ENCODE measurements around the gene SCN11A.
"Not testable (repeated sequence)": the region's sequence is repeated elsewhere in the genome, so short reads cannot be mapped to it uniquely, and the experiment has no call there.

The SCN11A gene

DNA sequence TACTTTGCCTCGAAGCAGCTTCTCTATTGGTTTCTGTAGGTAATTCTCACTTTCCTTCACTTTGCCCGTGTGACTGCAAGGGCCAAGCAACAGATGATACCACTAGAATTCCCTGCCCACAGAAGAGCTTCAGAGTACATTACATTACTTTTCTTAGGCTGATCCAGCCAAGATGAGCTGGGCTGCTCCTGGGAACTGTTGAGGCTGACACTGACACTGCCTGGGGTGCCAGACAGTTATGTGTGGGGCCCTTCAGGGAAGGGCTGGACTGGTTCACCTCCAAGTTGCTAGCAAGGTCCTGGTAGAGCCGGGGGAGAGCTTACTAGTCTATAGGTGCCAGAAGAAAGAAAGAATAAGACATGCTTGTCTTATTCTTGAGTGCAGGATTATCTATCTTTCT, 36.7 kb upstream of the SCN11A start:
- no peaks in the 10 kb centered on the region for H3K4me1 Mint-ChIP-seq
- H3K36me3 Mint-ChIP-seq = peaks cover 32% of the 10 kb centered on the region
- DNase-seq = no peak
- no peaks in the 10 kb centered on the region for H3K27me3 Mint-ChIP-seq
- H3K4me3 Mint-ChIP-seq = no peak overlapping the region
- no peak overlapping the region for H3K27ac Mint-ChIP-seq
- H3K9me3 Mint-ChIP-seq = no peaks in the 10 kb centered on the region
- CTCF ChIA-PET = interaction anchor here (0.8 to 2.4 kb wide), 3 partner anchors 89 to 203 kb away, joined by 3 to 6 read pairs (median 4); no protein-coding TSS in a partner anchor

DNA sequence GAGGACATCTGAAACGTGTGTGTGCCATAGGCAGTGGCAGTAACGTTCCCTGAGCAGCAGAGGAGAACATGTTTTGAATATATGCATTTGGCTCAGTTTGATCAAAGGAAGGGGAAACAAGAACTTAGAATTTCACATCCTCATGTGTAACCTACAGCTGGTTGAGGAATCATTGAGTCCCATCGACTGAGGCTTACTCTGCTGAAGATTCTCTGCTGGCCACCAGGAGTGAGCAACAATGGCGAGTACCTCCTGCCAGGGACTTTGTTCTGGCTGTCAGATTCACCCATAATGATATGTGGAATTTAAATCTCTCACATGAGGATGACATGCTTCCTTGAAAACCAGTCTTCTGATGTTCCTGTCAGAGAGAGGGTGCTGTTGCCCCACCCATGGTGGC, 34.4 kb upstream of the SCN11A start:
- H3K4me1 Mint-ChIP-seq = no peaks in the 10 kb centered on the region
- H3K4me3 Mint-ChIP-seq = no peak overlapping the region
- no peak for DNase-seq
- H3K9me3 Mint-ChIP-seq = no peaks in the 10 kb centered on the region
- H3K27me3 Mint-ChIP-seq = no peaks in the 10 kb centered on the region
- no peak overlapping the region for H3K27ac Mint-ChIP-seq
- CTCF ChIA-PET = interaction anchor here (1.0 to 2.4 kb wide), 3 partner anchors 17 to 202 kb away, joined by 3 to 6 read pairs (median 4); no protein-coding TSS in a partner anchor
- H3K36me3 Mint-ChIP-seq = peaks cover 43% of the 10 kb centered on the region

DNA sequence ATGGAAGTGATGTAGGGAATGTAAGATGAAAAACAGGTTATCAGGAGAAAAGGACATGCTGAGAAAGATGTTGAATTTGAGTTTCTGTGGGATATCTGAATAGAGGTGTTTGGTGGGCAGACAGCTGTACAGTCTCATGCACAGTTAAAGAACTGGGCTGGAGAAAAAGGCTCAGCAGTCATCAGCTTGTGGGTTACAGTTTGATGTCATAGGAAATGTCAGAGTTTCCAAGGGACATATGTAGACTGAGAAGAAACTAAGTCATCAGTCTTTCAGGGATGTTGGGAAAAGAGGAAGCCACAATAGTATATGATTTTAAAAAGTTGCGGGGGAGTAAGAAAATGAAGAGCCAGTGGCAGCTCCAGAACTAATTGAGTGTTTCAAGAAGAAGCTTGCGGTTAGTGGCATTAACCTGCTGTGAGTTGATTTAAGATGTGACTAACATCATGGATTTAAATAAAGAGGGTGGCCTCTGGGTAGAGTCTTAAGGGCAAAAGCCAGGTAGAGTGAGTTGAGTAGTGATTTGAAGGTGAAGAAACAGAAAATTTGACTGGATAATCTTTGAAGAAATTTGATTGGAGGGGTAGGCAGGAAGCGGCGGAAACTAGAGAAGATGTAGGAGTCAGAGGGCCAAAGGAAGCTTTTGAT, 31.0 kb upstream of the SCN11A start:
- no peak overlapping the region for H3K27ac Mint-ChIP-seq
- H3K36me3 Mint-ChIP-seq = peaks cover 39% of the 10 kb centered on the region
- DNase-seq = no peak
- H3K4me3 Mint-ChIP-seq = no peak overlapping the region
- H3K27me3 Mint-ChIP-seq = no peaks in the 10 kb centered on the region
- CTCF ChIA-PET = no interaction called here
- no peaks in the 10 kb centered on the region for H3K9me3 Mint-ChIP-seq
- H3K4me1 Mint-ChIP-seq = peaks cover 13% of the 10 kb centered on the region

DNA sequence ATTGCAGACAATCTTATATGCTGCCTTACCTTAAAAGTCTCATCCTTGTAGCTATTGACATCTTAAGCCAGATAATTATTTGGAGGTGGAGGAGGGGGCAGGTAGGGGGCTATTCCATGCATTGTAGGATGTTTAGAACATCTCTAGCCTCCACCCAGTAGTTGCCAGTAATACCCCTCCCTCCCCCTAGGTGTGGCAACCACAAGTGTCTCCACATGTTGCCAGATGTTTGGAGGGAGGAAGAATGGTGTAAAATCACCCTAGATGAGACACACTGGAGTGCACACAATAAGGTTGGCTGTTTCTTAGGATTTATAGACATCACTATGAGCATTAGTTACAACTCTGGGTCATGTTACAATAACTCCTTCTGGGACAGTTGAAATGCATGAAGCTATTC, 28.3 kb upstream of the SCN11A start:
- H3K4me1 Mint-ChIP-seq = peaks cover 20% of the 10 kb centered on the region
- H3K9me3 Mint-ChIP-seq = no peaks in the 10 kb centered on the region
- H3K27ac Mint-ChIP-seq = no peak overlapping the region
- CTCF ChIA-PET = interaction anchor here (0.6 to 2.9 kb wide), 3 partner anchors 9 to 208 kb away, joined by 3 to 9 read pairs (median 3); no protein-coding TSS in a partner anchor
- H3K36me3 Mint-ChIP-seq = peaks cover 54% of the 10 kb centered on the region
- H3K4me3 Mint-ChIP-seq = no peak overlapping the region
- no peaks in the 10 kb centered on the region for H3K27me3 Mint-ChIP-seq
- DNase-seq = peak; percentile 28

DNA sequence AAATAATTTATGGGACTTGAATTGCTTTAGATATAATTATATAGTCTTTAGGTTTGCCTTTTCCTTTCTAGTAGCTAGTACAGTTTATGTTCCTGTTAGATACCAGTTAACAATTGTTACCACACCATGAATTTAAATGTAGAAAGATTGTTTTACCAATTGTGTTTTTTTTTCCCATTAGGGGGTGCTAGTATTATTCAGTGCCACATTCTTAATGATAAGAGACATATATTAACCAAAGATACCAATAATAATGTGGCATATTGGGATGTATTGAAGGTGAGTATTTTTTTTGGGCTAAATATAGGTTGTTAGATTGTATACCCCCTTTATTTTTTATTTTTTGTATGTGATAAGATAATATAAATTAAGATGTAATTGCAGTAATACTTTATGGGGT, 27.8 kb upstream of the SCN11A start:
- CTCF ChIA-PET = interaction anchor here (0.7 to 2.9 kb wide), 3 partner anchors 43 to 209 kb away, joined by 3 to 9 read pairs (median 3); no protein-coding TSS in a partner anchor
- Mint-ChIP-seq H3K27me3 (no peaks in the 10 kb centered on the region), H3K4me1 (peaks cover 22% of the 10 kb centered on the region), H3K9me3 (no peaks in the 10 kb centered on the region), H3K4me3 (no peak overlapping the region), H3K36me3 (peaks cover 56% of the 10 kb centered on the region), H3K27ac (no peak overlapping the region)
- DNase-seq = no peak

DNA sequence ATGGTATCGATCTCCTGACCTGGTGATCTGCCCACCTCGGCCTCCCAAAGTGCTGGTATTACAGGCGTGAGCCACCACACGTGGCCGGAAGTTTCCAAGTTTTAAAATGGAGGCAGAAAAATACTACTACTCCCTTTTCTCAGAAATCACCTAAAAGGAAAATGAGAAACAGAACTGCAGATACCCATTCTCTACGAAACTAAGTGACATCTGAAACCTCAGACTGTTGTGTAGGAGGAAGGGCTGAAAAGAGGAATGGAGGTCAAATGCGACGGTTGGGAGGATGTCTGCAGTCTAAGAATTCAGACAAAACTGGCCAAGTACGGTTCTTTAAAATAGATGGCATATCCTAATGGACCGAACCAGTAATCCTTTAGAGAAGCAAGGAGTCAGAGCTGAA, 24.2 kb upstream of the SCN11A start:
- DNase-seq = no peak
- Mint-ChIP-seq H3K36me3 (peaks cover 58% of the 10 kb centered on the region), H3K9me3 (no peaks in the 10 kb centered on the region), H3K4me1 (peaks cover 22% of the 10 kb centered on the region), H3K27ac (peak overlapping the region; percentile 34), H3K27me3 (no peaks in the 10 kb centered on the region), H3K4me3 (no peak overlapping the region)
- CTCF ChIA-PET = interaction anchor here (1.7 kb wide), 1 partner anchor 9 kb away, joined by 4 read pairs; no protein-coding TSS in a partner anchor

DNA sequence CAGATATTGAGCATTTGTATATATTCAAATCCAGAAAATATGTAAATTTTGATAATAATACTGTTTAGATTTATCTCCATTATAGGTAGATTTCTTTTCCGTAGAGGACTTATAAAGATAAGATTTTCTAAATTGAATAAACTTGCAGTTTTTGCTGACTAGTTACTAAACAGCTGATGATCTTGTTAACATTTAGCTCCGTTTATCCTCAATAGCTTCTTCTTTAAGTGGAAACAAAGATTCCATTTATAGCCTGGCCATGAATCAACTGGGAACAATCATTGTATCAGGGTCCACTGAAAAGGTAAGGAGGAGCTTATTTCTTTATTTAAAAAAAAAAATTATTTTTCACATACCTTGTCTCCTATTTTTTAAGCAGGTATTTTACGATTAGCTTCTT, 16.8 kb upstream of the SCN11A start:
- peaks cover 5% of the 10 kb centered on the region for H3K4me1 Mint-ChIP-seq
- no peaks in the 10 kb centered on the region for H3K9me3 Mint-ChIP-seq
- CTCF ChIA-PET = interaction anchor here (1.0 kb wide), 1 partner anchor 223 kb away, joined by 3 read pairs; no protein-coding TSS in a partner anchor
- no peaks in the 10 kb centered on the region for H3K27me3 Mint-ChIP-seq
- H3K36me3 Mint-ChIP-seq = peaks cover 38% of the 10 kb centered on the region
- no peak overlapping the region for H3K4me3 Mint-ChIP-seq
- no peak for DNase-seq
- no peak overlapping the region for H3K27ac Mint-ChIP-seq

DNA sequence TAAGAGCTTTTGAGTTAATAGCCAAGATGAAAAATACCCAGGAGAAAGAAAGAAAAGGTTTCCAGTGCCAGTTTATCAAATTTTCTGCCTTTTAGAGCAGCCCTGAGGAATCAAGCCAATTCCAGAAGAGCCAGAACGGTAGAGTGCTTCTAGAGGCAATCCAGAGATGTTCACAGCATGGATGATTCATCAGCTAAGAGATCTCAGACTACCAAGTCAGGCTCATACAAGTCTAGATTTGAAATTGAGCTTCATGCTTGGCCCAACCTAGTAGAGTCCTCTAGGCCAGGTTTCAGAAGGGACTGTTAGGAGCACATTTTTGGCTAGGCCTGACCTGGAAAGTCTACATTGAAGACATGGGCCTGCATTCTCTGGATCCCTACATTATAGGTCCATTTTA, 15.5 kb upstream of the SCN11A start:
- CTCF ChIA-PET = interaction anchor here (1.0 to 1.3 kb wide), 2 partner anchors 10 to 11 kb away, joined by 4 to 5 read pairs; no protein-coding TSS in a partner anchor
- Mint-ChIP-seq H3K27me3 (no peaks in the 10 kb centered on the region), H3K9me3 (no peaks in the 10 kb centered on the region), H3K27ac (no peak overlapping the region), H3K36me3 (peaks cover 29% of the 10 kb centered on the region), H3K4me1 (peaks cover 5% of the 10 kb centered on the region), H3K4me3 (no peak overlapping the region)
- no peak for DNase-seq

DNA sequence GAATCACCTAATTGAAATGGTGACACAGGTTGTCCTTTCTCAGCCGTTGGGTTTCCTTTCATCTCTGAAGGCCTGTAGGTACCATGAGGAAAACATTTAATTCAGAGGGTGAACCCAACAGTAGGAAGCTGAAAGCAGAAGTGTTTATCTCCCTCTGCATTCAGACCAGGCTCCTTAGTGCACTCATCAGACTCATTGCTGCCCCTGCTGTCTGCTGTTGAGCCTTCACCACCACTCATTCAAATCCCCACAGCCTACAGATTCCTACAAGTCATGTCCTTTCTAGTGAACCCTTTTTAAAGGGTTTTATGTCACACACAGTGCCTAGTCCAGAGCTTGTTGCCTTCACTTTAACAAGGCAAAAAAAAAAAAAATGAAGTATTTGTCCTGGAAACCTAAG, 13.5 kb upstream of the SCN11A start:
- no peak overlapping the region for H3K4me3 Mint-ChIP-seq
- DNase-seq = peak; percentile 42
- peaks cover 7% of the 10 kb centered on the region for H3K9me3 Mint-ChIP-seq
- CTCF ChIA-PET = interaction anchor here (0.8 to 1.8 kb wide), 7 partner anchors 9 to 224 kb away, joined by 3 to 6 read pairs (median 4); no protein-coding TSS in a partner anchor
- peaks cover 8% of the 10 kb centered on the region for H3K4me1 Mint-ChIP-seq
- H3K27me3 Mint-ChIP-seq = no peaks in the 10 kb centered on the region
- no peak overlapping the region for H3K27ac Mint-ChIP-seq
- peaks cover 18% of the 10 kb centered on the region for H3K36me3 Mint-ChIP-seq

DNA sequence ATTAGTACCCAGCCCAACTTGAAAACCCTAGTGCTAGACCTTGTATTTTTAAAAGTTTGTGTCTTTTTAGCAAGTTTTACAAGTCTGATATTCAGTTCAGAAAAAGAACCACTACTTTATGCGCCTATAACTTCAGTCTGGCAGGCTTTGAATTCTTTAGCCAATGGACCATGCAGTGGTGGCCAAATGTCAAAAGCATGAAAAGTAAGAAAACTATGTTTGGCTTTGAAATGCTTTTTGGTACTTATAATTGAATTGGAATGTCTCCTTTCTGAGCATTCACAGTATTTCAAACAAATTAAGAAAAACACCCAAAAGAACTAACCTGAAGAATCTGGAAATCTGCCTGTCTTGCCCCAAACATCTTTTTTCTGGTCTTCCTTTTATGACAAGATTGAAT, 12.9 kb upstream of the SCN11A start:
- no peak for DNase-seq
- no peak overlapping the region for H3K4me3 Mint-ChIP-seq
- peaks cover 8% of the 10 kb centered on the region for H3K4me1 Mint-ChIP-seq
- no peak overlapping the region for H3K27ac Mint-ChIP-seq
- peaks cover 7% of the 10 kb centered on the region for H3K9me3 Mint-ChIP-seq
- H3K27me3 Mint-ChIP-seq = no peaks in the 10 kb centered on the region
- CTCF ChIA-PET = interaction anchor here (1.1 to 1.8 kb wide), 6 partner anchors 9 to 65 kb away, joined by 3 to 6 read pairs (median 4); no protein-coding TSS in a partner anchor
- peaks cover 16% of the 10 kb centered on the region for H3K36me3 Mint-ChIP-seq

DNA sequence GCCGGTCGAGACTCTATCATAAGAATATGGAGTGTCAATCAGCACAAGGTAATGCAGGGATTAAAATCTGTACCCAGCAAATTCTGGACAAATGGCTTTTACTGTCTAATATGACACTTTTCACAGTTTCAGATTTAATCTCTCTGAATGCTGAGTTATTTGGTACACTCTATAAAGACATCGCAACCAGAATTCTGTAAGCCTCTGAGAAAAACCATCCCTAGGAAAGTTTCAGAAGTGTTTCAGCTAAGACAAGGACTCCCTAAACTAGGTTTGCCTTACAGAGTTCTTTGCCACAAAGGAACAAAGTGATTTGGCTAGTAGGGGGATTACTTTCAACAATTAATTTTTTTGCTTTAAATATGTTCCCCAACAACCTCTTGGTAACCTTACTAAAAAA, 11.4 kb upstream of the SCN11A start:
- CTCF ChIA-PET = interaction anchor here (1.0 kb wide), 1 partner anchor 63 kb away, joined by 4 read pairs; no protein-coding TSS in a partner anchor
- DNase-seq = no peak
- Mint-ChIP-seq H3K4me1 (peaks cover 8% of the 10 kb centered on the region), H3K36me3 (peaks cover 19% of the 10 kb centered on the region), H3K27ac (no peak overlapping the region), H3K4me3 (no peak overlapping the region), H3K9me3 (peaks cover 7% of the 10 kb centered on the region), H3K27me3 (no peaks in the 10 kb centered on the region)

DNA sequence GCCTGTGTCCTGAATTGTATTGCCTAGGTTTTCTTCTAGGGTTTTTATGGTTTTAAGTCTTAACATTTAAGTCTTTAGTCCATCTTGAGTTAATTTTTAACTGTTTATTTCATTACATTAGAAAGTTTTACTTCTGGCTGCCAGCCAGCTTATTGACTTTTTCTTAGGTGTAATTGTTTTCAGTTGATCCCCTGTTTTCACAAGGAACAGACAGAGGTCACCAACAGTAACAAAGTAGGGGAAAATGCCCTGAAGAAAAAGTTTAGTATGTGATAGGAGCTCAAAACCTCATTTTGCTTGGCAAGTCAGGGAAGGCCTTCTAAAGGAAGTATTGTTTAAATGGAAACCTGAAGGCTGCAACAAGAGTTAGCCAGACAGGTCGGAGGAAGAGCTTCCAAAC, 10.4 kb upstream of the SCN11A start:
- H3K36me3 Mint-ChIP-seq = peaks cover 13% of the 10 kb centered on the region
- H3K4me1 Mint-ChIP-seq = peaks cover 8% of the 10 kb centered on the region
- peaks cover 7% of the 10 kb centered on the region for H3K9me3 Mint-ChIP-seq
- DNase-seq = no peak
- H3K27ac Mint-ChIP-seq = no peak overlapping the region
- H3K27me3 Mint-ChIP-seq = no peaks in the 10 kb centered on the region
- H3K4me3 Mint-ChIP-seq = no peak overlapping the region
- CTCF ChIA-PET = interaction anchor here (1.0 kb wide), 1 partner anchor 62 kb away, joined by 4 read pairs; no protein-coding TSS in a partner anchor

DNA sequence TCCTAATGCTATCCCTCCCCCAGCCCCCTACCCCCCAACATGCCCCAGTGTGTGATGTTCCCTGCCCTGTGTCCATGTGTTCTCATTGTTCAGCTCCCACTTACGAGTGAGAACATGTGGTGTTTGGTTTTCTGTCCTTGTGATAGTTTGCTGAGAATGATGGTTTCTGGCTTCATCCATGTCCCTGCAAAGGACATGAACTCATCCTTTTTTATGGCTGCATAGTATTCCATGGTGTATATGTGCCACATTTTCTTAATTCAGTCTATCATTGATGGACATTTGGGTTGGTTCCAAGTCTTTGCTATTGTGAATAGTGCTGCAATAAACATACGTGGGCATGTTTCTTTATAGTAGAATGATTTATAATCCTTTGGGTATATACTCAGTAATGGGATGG, 9.5 kb upstream of the SCN11A start:
- CTCF ChIA-PET, H3K27me3 Mint-ChIP-seq, H3K27ac Mint-ChIP-seq, H3K4me1 Mint-ChIP-seq, DNase-seq, H3K4me3 Mint-ChIP-seq, H3K9me3 Mint-ChIP-seq: not testable (repeated sequence)
- H3K36me3 Mint-ChIP-seq = peaks cover 10% of the 10 kb centered on the region

DNA sequence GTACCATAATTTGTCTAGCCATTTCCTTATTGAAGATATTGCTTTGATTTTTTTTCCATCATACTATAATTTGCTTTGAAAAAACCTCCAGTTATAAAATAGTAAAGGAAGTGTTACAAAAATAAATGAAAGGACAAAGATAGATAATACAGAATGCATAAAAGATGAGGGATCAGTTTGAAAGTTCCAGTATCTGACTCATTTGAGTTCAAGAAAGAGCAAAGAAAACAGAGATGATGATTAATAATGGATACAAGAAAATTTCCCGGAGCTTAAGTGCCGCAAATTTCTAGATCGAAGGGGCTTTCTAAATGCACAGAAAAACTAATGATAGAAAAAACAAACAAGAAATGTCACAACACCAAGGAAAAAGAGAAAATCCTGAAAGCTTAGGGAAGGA, 4.4 kb upstream of the SCN11A start:
- Mint-ChIP-seq H3K27ac (no peak overlapping the region), H3K9me3 (peaks cover 2% of the 10 kb centered on the region), H3K4me3 (no peak overlapping the region), H3K36me3 (peaks cover 9% of the 10 kb centered on the region), H3K27me3 (no peaks in the 10 kb centered on the region), H3K4me1 (peaks cover 18% of the 10 kb centered on the region)
- DNase-seq = no peak
- CTCF ChIA-PET = interaction anchor here (1.1 to 2.1 kb wide), 3 partner anchors 9 to 238 kb away, joined by 3 to 6 read pairs (median 5); no protein-coding TSS in a partner anchor

DNA sequence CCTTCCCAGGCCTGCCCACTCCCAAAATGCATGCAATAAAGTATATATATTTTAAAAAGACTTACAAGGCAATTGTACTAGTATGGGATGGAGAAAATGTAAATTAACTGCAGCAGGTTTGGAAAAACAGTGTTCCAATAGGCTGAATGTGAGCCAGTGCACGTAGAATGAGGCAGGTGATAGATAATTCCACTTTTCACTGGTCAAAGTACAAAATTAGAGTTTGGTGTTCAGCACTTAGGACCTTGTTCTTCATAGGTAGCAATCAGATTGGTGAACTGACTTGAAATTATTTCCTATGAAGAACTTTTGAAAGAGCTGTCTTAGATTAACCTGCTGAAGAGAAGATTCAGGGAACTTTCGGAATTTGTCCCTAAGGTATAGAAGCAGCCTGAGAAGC, 2.0 kb upstream of the SCN11A start:
- no peak overlapping the region for H3K4me3 Mint-ChIP-seq
- peaks cover 21% of the 10 kb centered on the region for H3K4me1 Mint-ChIP-seq
- H3K27ac Mint-ChIP-seq = no peak overlapping the region
- DNase-seq = no peak
- H3K27me3 Mint-ChIP-seq = no peaks in the 10 kb centered on the region
- H3K36me3 Mint-ChIP-seq = peaks cover 6% of the 10 kb centered on the region
- no peaks in the 10 kb centered on the region for H3K9me3 Mint-ChIP-seq
- CTCF ChIA-PET = no interaction called here
